SH-SY5Y (cell line): Measurements from ENCODE around the gene DCLK3.
A peak's percentile ranks its signal among the peaks of the same experiment; 100 is the strongest.

Source experiments
- GATA2 ChIP-seq: IDR thresholded peaks from 2 replicates; pipeline ENCODE4 v1.6.1; 2011; ENCODE audit warnings: mild to moderate bottlenecking, low read depth, low read length
- GATA3 ChIP-seq: IDR thresholded peaks from 2 replicates; pipeline ENCODE4 v1.6.1; 2011; ENCODE audit warnings: low read depth, mild to moderate bottlenecking, low read length, moderate library complexity

DCLK3 gene

GRCh38 chr3:36740787-36741186, 23.6 kb downstream of the DCLK3 start:
- no peak for TF ChIP-seq GATA3

GRCh38 chr3:36738702-36739101, 25.7 kb downstream of the DCLK3 start:
- TF ChIP-seq GATA2 (no peak), GATA3 (no peak)

- peak; percentile 88 for TF ChIP-seq GATA2
- TF ChIP-seq GATA3: peak; percentile 85
These were observed 28.1 kb downstream of the DCLK3 start for GRCh38 chr3:36736301-36736700.

- TF ChIP-seq GATA3 (no peak), GATA2 (no peak)
These were observed 29.6 kb downstream of the DCLK3 start for GRCh38 chr3:36734742-36735141.

- TF ChIP-seq GATA2: no peak
- TF ChIP-seq GATA3: peak; percentile 69
These were observed 30.6 kb downstream of the DCLK3 start for GRCh38 chr3:36733723-36734122.

GRCh38 chr3:36733162-36733696, 31.1 kb downstream of the DCLK3 start:
- TF ChIP-seq GATA2: no peak
- no peak for TF ChIP-seq GATA3

- TF ChIP-seq GATA3 (no peak), GATA2 (no peak)
These were observed 33.4 kb downstream of the DCLK3 start for GRCh38 chr3:36730966-36731365.

- TF ChIP-seq GATA3 (no peak), GATA2 (0 out of 2 replicates have a peak, but pooled peaks have one; percentile 11)
These were observed 34.9 kb downstream of the DCLK3 start for GRCh38 chr3:36729204-36730056.

- no peak for TF ChIP-seq GATA3
- no peak for TF ChIP-seq GATA2
These were observed 49.8 kb downstream of the DCLK3 start for GRCh38 chr3:36714343-36715086.

GRCh38 chr3:36713904-36714303, 50.4 kb downstream of the DCLK3 start:
- TF ChIP-seq GATA2 (no peak), GATA3 (no peak)

GRCh38 chr3:36710606-36711005, 53.7 kb downstream of the DCLK3 start:
- TF ChIP-seq GATA3: no peak
- no peak for TF ChIP-seq GATA2

GRCh38 chr3:36709826-36710365, 54.5 kb downstream of the DCLK3 start:
- no peak for TF ChIP-seq GATA2
- no peak for TF ChIP-seq GATA3

- TF ChIP-seq GATA2: no peak
- TF ChIP-seq GATA3: no peak
These were observed 55.1 kb downstream of the DCLK3 start for GRCh38 chr3:36709281-36709680.
